HG03039 (cell line): Measurements from ENCODE around the gene CROCC2.

Source experiments
- ATAC-seq: cut with Tn5 transposase; IDR thresholded peaks from one replicate; pipeline ENCODE4 v1.9.1; 2021; ENCODE audit warnings: mild to moderate bottlenecking, moderate library complexity; ENCODE audit not compliant: unreplicated experiment

Gene CROCC2

GRCh38 chr2:240996161-240996833, 90.2 kb downstream of the CROCC2 start:
- no peak for ATAC-seq

- ATAC-seq, result no peak
Measured at GRCh38 chr2:240996834-240997140, 90.7 kb downstream of the CROCC2 start.

GRCh38 chr2:240997141-240997855, 91.2 kb downstream of the CROCC2 start:
- ATAC-seq, result no peak

GRCh38 chr2:240997856-240998705, 91.9 kb downstream of the CROCC2 start, which contains the start of gene SNED1:
SNED1 (plus strand) TSS chr2:240998618; CDS start chr2:240998838, 220 bp downstream.
- ATAC-seq, result no peak

GRCh38 chr2:240998706-240998994, 92.5 kb downstream of the CROCC2 start:
- ATAC-seq, result no peak

- ATAC-seq, result no peak
Measured at GRCh38 chr2:240998995-240999791, 93.1 kb downstream of the CROCC2 start.

GRCh38 chr2:240999873-241000541, 93.9 kb downstream of the CROCC2 start:
- ATAC-seq, result no peak

GRCh38 chr2:241000831-241001321, 94.7 kb downstream of the CROCC2 start:
- ATAC-seq, result no peak

- ATAC-seq, result no peak
Measured at GRCh38 chr2:241001413-241002274, 95.5 kb downstream of the CROCC2 start.

- no peak for ATAC-seq
Measured at GRCh38 chr2:241002275-241003046, 96.3 kb downstream of the CROCC2 start.

GRCh38 chr2:241003047-241003360, 96.9 kb downstream of the CROCC2 start:
- no peak for ATAC-seq

- no peak for ATAC-seq
Measured at GRCh38 chr2:241003369-241003768, 97.2 kb downstream of the CROCC2 start.

- ATAC-seq, result no peak
Measured at GRCh38 chr2:241003830-241004564, 97.9 kb downstream of the CROCC2 start.

- no peak for ATAC-seq
Measured at GRCh38 chr2:241005569-241005968, 99.4 kb downstream of the CROCC2 start.

GRCh38 chr2:241006412-241006811, 100.3 kb downstream of the CROCC2 start:
- no peak for ATAC-seq

- no peak for ATAC-seq
Measured at GRCh38 chr2:241007111-241007510, 101.0 kb downstream of the CROCC2 start.

GRCh38 chr2:241007880-241008710, 102.0 kb downstream of the CROCC2 start:
- ATAC-seq, result no peak
